SK-N-MC (cell line): ENCODE results near the gene UNC119B.

Source experiments
- DNase-seq: peaks from one replicate; pipeline ENCODE4 v3.0.0-alpha.2; 2011; ENCODE audit warnings: low read depth, low spot score
- H3K27ac ChIP-seq: fragments of 200-600 bp; sonication (generic); 2 replicates; pipeline ENCODE4 v1.5.1; 2016; ENCODE audit warnings: mixed run types
- H3K36me3 ChIP-seq: fragments of 200-600 bp; sonication (generic); 2 replicates; pipeline ENCODE4 v1.6.1; 2017; ENCODE audit warnings: antibody characterized with exemption, low read length, mixed read lengths; ENCODE audit not compliant: insufficient read depth
- H3K4me3 ChIP-seq: fragments of 200-600 bp; sonication (generic); 2 replicates; pipeline ENCODE4 v1.5.1; 2016
- H3K9ac ChIP-seq: fragments of 200-600 bp; sonication (generic); 2 replicates; pipeline ENCODE4 v1.8.0; 2017; ENCODE audit warnings: mixed run types, mixed read lengths; ENCODE audit not compliant: insufficient read length
- H3K9me3 ChIP-seq: fragments of 200-600 bp; sonication (generic); 2 replicates; pipeline ENCODE4 v1.6.1; 2017; ENCODE audit warnings: low read depth, mild to moderate bottlenecking, antibody characterized with exemption, low read length, moderate library complexity, mixed read lengths
- EZH2 ChIP-seq: fragments of 200-600 bp; sonication (generic); IDR thresholded peaks from one replicate; pipeline ENCODE4 v1.6.1; 2017; ENCODE audit warnings: antibody characterized with exemption
- FOXP2 ChIP-seq: optimal IDR thresholded peaks from 2 replicates; pipeline ENCODE3; 2011; ENCODE audit warnings: mild to moderate bottlenecking, moderate library complexity; ENCODE audit not compliant: insufficient read depth; ENCODE audit errors: extremely low read length, control extremely low read depth
- POLR2AphosphoS5 ChIP-seq: IDR thresholded peaks from 2 replicates; pipeline ENCODE4 v1.6.1; 2012; ENCODE audit warnings: mild to moderate bottlenecking, low read depth, low read length, borderline replicate concordance

The UNC119B gene

DNA sequence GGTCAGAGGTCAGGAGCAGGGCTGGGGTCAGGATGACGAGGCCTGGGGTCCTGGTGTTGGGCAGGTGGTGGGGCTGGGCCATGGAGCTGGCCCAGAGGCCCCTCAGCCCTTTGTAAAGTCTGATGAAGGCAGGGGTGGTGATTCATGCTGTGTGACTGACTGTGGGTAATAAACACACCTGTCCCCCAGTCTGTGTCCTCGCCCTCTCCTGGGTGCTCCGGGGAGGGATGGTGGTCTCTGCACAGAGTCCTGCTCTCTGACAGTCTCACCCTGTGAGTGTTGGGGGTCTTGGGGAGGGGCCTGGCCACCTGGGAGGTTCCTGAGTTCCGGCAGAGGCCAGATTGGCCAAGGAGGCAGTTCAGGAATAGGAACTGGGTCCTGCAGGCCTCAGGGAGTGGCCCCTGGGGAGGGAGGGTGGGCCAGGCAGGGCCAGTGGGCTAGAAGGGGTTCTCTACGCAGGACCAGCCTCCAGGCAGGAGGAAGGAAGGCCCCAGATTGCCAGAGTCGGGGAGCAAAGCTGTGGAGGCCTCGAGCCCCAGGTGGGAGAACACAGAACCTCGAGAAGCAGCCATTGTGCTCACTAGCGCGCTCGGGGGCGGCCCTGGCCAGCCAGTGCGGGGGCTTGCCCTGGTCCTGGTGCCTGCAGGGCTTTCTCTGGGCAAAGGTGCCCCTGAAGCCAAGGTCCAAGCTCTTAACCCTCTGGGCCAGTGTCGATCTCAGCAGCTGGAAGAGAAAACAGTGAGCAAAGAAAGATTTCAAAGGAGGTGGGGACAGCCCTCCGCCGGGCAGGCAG, 29.8 kb downstream of the UNC119B start:
- no peak for TF ChIP-seq POLR2AphosphoS5
- no peak for TF ChIP-seq FOXP2
- no peak for TF ChIP-seq EZH2
- H3K36me3 ChIP-seq: no peaks in the 10 kb centered on the region
- no peak for DNase-seq
- no peaks in the 10 kb centered on the region for H3K9me3 ChIP-seq
- no peak overlapping the region for H3K27ac ChIP-seq
- no peak overlapping the region for H3K4me3 ChIP-seq
- H3K9ac ChIP-seq: no peak overlapping the region

DNA sequence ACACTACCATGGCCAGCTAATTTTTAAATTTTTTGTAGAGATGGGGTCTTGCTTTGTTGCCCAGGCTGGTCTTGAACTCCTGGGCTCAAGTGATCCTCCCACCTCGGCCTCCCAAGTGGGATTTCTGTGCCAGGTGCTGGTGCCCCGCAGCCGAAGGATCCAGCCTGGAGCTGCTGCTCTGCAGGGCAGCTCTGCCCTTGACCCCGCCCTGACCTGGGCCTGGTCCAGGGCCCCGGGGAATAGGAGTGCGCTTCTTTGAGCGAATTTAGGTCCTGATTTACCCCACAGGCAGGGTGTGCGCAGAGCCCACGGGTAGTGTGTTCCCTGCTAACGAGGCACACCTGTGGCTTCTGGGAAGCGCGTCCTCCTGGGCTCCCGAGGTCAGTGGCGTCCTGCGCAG, 30.6 kb downstream of the UNC119B start:
- H3K36me3 ChIP-seq: no peaks in the 10 kb centered on the region
- no peak overlapping the region for H3K4me3 ChIP-seq
- no peaks in the 10 kb centered on the region for H3K9me3 ChIP-seq
- no peak for DNase-seq
- no peak for TF ChIP-seq POLR2AphosphoS5
- TF ChIP-seq FOXP2: no peak
- no peak overlapping the region for H3K27ac ChIP-seq
- H3K9ac ChIP-seq: no peak overlapping the region

DNA sequence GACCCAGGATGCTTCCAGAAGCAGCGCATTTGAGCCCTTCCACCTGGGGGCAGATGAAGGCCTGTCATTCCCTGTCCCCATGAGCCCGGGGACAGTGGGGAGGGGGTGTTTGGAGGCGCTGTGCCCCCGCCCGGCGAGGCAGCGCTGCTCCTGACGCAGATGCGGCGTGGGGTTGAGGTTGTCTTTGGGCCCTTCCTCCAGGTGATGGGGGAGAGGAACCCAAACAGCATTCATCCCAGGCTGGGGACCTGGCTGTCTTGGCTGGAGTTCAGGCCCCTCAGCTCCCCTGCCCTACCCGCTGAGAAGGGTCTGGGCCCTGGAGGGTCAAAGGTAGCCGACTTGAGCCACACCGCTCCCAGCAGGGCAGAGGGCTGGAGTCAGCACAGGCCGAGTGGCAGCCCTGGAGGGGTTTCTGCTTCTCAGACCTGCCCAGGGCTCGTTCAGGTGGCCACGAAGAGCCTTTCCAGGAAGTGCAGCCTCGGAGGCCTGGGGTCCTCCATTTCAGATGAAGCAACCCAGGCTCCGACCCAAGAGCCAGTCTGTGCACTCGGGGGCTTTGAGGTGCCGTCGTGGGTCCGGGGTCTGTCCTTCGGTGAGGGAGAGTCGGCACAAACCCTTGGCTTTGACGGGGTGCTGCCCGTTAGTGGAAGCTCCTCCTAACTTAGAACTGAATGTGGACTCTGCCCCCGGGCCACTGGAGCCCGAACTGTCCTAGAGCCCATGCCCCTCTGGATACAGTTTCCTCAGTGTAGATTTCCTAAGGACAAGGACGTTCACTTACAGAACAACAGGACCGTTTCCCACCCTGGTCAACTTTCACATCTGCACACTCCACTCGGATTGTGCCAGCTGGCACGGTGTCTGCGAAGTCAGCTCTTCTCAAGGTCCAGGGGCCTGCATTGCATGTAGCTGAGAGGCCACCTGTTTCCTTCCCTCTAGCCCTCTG, 31.5 kb downstream of the UNC119B start:
- H3K27ac ChIP-seq: no peak overlapping the region
- no peak overlapping the region for H3K4me3 ChIP-seq
- H3K9ac ChIP-seq: no peak overlapping the region
- no peaks in the 10 kb centered on the region for H3K36me3 ChIP-seq
- TF ChIP-seq EZH2: no peak
- no peak for TF ChIP-seq POLR2AphosphoS5
- TF ChIP-seq FOXP2: no peak
- DNase-seq: no peak
- no peaks in the 10 kb centered on the region for H3K9me3 ChIP-seq

DNA sequence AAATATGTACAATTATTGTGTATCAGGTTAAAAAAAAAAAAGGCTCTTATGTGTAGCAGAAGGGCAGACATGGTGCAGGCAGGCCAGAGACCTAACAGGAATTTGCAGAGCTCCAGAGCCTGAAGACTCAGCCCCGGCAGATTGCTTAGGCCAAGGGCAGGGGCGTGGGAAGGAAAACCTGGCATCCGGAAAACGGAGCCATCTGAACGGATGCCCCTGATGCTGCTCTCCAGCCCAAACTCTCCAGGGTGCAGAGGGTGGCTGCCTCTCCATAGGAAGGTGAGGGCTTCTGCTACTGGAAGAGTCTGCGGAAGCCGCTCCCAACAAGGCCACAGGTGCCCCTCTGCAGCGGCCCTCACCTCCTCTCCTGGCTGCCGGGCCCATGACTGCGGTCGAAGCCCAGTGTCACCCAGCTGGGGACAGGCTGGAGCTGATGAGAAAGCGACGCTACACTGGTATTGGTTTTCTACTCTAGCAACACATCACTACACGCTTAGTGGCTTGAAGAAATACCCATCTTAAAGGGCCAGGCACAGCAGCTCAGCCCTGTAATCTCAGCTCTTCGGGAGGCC, 34.8 kb downstream of the UNC119B start:
- H3K27ac ChIP-seq: no peak overlapping the region
- H3K36me3 ChIP-seq: no peaks in the 10 kb centered on the region
- TF ChIP-seq EZH2: no peak
- no peak for TF ChIP-seq POLR2AphosphoS5
- no peak for TF ChIP-seq FOXP2
- H3K9ac ChIP-seq: no peak overlapping the region
- no peak overlapping the region for H3K4me3 ChIP-seq
- DNase-seq: no peak
- H3K9me3 ChIP-seq: no peaks in the 10 kb centered on the region

DNA sequence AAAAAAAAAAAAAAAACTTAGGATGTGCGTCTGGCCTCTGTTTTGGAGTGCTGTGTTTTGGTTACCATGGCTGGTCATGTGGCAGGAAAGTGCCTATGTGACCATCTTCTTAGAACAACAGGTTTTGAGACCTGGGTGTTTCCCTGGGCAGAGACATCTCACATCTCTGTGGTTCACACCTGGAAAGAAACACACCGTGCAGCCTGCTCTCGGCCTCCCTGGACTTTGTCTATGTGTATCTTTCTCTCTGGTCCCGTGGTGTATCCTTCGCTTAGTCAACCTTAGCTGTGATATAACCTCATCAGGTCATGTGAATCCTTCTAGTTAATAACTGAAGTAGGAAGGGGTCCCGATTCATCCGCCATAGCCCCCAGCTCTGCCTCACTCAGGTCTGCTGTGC, 38.0 kb downstream of the UNC119B start:
- no peak for DNase-seq
- no peak for TF ChIP-seq EZH2
- no peak for TF ChIP-seq FOXP2
- no peak for TF ChIP-seq POLR2AphosphoS5
- no peaks in the 10 kb centered on the region for H3K36me3 ChIP-seq
- no peak overlapping the region for H3K9ac ChIP-seq
- H3K4me3 ChIP-seq: no peak overlapping the region
- no peaks in the 10 kb centered on the region for H3K9me3 ChIP-seq
- H3K27ac ChIP-seq: no peak overlapping the region

DNA sequence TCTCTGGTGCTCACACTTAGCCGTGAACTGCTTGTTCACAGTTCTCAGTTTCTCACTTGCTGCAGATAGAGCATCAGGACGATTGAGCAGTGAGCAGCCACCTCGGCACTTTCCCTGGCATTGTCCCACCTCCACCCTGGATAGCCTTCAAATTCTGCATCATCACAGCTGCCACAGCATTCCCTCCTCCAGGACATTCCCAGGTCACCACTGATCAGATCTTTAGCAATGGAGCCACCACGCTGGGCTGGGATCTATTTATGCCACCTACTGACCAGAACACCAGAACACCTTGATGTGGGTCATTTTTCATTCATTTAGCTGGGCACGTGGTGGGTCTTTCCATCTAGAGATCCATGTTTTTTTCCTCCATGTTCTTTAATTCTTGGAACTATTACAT, 39.0 kb downstream of the UNC119B start:
- TF ChIP-seq POLR2AphosphoS5: no peak
- no peak for TF ChIP-seq FOXP2
- TF ChIP-seq EZH2: no peak
- H3K36me3 ChIP-seq: no peaks in the 10 kb centered on the region
- H3K27ac ChIP-seq: no peak overlapping the region
- H3K9me3 ChIP-seq: no peaks in the 10 kb centered on the region
- H3K9ac ChIP-seq: no peak overlapping the region
- no peak overlapping the region for H3K4me3 ChIP-seq
- no peak for DNase-seq

DNA sequence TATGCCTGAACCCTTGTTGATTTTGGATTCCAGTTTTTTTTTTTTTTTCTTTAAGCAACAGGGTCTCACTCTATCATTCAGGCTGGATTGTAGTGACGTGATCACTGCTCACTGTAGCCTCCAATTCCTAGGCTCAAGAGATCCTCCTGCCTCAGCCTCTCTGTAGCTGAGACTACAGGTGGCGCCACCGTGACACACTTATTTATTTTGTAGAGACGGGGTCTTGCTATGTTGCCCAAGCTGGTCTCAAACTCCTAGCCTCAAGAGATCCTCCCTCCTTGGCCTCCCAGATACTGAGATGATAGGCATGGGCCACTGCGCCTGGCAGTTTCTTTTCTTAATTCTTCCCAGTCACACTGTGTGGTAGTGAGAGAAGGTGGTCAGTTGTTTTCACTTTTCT, 40.5 kb downstream of the UNC119B start:
- Histone ChIP-seq H3K36me3 (no peaks in the 10 kb centered on the region), H3K4me3 (no peak overlapping the region), H3K9ac (no peak overlapping the region), H3K9me3 (no peaks in the 10 kb centered on the region), H3K27ac (no peak overlapping the region)
- DNase-seq: no peak
- TF ChIP-seq FOXP2 (no peak), EZH2 (no peak)

DNA sequence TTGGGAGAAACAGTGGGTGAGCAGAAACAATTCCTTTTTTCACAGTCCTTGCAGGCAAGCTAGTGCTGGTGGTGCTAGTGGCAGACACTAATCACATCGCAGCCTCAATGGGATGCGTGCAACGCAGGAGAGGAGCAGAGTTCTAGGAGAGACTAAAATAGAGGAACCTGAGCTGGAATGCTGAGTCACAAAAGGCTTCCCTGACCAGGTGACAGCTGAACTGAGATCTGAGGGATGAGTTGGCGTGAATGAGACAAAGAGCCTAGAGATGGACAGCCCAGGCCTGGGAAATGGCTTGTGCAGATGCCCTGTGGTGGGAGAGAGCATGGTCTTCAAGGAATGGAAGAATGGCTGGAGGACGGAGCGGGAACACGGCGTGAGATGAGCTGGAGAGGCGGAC, 41.1 kb downstream of the UNC119B start:
- no peaks in the 10 kb centered on the region for H3K9me3 ChIP-seq
- TF ChIP-seq POLR2AphosphoS5: no peak
- no peak for TF ChIP-seq EZH2
- no peak for TF ChIP-seq FOXP2
- no peaks in the 10 kb centered on the region for H3K36me3 ChIP-seq
- H3K9ac ChIP-seq: no peak overlapping the region
- H3K27ac ChIP-seq: no peak overlapping the region
- DNase-seq: no peak
- H3K4me3 ChIP-seq: no peak overlapping the region
